A549 (cell line): ENCODE data around the gene DSCAML1.

ENCODE experiments used
- CEBPB ChIP-seq, 2 experiments: fragments of >200 bp in 1 of 2; sonication (Bioruptor Twin) in 1 of 2; formaldehyde crosslinking in 1 of 2; IDR thresholded peaks; 2 replicates each; pipeline ENCODE4 v1.6.1; 2012 to 2016
- CTCF ChIP-seq: fragments of >200 bp; sonication (Bioruptor Twin); formaldehyde crosslinking; IDR thresholded peaks from 3 replicates; pipeline ENCODE4 v1.5.1; 2016
- EP300 ChIP-seq, 2 experiments: fragments of >200 bp; sonication (Bioruptor Twin); formaldehyde crosslinking; IDR thresholded peaks; 2 replicates in 1 of 2; 3 replicates in 1 of 2; pipeline ENCODE4 v1.6.1; 2016 to 2017
- NR3C1 ChIP-seq: fragments of >200 bp; sonication (Bioruptor Twin); formaldehyde crosslinking; IDR thresholded peaks from 3 replicates; pipeline ENCODE4 v1.6.1; 2017
- PHF8 ChIP-seq: fragments of 200-600 bp; sonication (generic); IDR thresholded peaks from 2 replicates; pipeline ENCODE4 v1.6.1; 2016; ENCODE audit warnings: low read depth, mild to moderate bottlenecking, antibody characterized with exemption, moderate library complexity, borderline replicate concordance

GRCh38 chr11:117669062-117669461 is 128.0 kb downstream of the DSCAML1 start:
- no peak for TF ChIP-seq PHF8
- no peak for TF ChIP-seq CTCF
- TF ChIP-seq CEBPB (IDR thresholded peaks at IDR 0.05), result no peak
- TF ChIP-seq EP300 (IDR thresholded peaks at IDR 0.05), result no peak
- TF ChIP-seq NR3C1, result no peak
